Adrenal gland (tissue), 5 donors: ENCODE data around the gene TGDS.

ENCODE experiments used
- POLR2A ChIP-seq, 2 donors: fragments of 450-650 bp; IDR thresholded peaks; one replicate each; pipeline ENCODE4 v1.6.1; 2017; ENCODE audit warnings: antibody characterized with exemption in 2 of 2, mild to moderate bottlenecking in 2 of 2, moderate library complexity in 1 of 2
- TF ChIP-seq, protein P1 (sequence below), 6 experiments: fragments of 450-650 bp in 4 of 6; fragments of 200-600 bp in 2 of 6; sonication (generic) in 1 of 6; IDR thresholded peaks; 1 replicate in 5 of 6; 2 replicates in 1 of 6; pipeline versions ENCODE4 v1.5.1 to v1.8.0; 2016 to 2021; ENCODE audit warnings: antibody characterized with exemption in 6 of 6, mild to moderate bottlenecking in 2 of 6, moderate library complexity in 1 of 6
- donor health status: DM: no; HTN: no; CAD: no.

GRCh38 chr13:94557684-94558235, 38.2 kb downstream of the TGDS start:
- TF ChIP-seq, protein P1, sequence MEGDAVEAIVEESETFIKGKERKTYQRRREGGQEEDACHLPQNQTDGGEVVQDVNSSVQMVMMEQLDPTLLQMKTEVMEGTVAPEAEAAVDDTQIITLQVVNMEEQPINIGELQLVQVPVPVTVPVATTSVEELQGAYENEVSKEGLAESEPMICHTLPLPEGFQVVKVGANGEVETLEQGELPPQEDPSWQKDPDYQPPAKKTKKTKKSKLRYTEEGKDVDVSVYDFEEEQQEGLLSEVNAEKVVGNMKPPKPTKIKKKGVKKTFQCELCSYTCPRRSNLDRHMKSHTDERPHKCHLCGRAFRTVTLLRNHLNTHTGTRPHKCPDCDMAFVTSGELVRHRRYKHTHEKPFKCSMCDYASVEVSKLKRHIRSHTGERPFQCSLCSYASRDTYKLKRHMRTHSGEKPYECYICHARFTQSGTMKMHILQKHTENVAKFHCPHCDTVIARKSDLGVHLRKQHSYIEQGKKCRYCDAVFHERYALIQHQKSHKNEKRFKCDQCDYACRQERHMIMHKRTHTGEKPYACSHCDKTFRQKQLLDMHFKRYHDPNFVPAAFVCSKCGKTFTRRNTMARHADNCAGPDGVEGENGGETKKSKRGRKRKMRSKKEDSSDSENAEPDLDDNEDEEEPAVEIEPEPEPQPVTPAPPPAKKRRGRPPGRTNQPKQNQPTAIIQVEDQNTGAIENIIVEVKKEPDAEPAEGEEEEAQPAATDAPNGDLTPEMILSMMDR (IDR thresholded peaks at IDR 0.05) = no peak
- TF ChIP-seq POLR2A (IDR thresholded peaks at IDR 0.05) = no peak
